ENCODE data around the gene SETD1A. TPM values are rescaled to one million over a fixed set of nuclear protein-coding genes. Genes with fewer than 3 reads are reported as not detected.

SETD1A gene
- total and polyA plus RNA-seq, 2 donors from 2014 or later = 4.8 to 18.8 TPM

GRCh38 chr16:30953511-30954124, 3.9 kb upstream of the SETD1A start:
- no peak overlapping the region for H3K9ac ChIP-seq (ENCODE audit: low read length in 3 of 3)
- H3K4me3 ChIP-seq (ENCODE audit: low read length in 3 of 3) = no peak overlapping the region
- H3K36me3 ChIP-seq (ENCODE audit: control insufficient read depth in 2 of 3, insufficient read depth in 3 of 3, low read length in 3 of 3) = no peaks in the 10 kb centered on the region
- no peak overlapping the region for H3K27ac ChIP-seq (ENCODE audit: low read depth in 2 of 2, low read length in 2 of 2)
- no peaks in the 10 kb centered on the region for H3K27me3 ChIP-seq (ENCODE audit: control insufficient read depth, insufficient read depth, low read length)
- intact Hi-C loops (cut with DNase I) = no loop called here
- peak; percentile 42 for TF ChIP-seq CTCF (IDR thresholded peaks at IDR 0.05; ENCODE audit: borderline replicate concordance, extremely low read depth, insufficient read depth)
- no peak for FAIRE-seq
- H3K9me3 ChIP-seq (ENCODE audit: control insufficient read depth in 2 of 3, insufficient read depth in 1 of 3, low read length in 3 of 3) = no peaks in the 10 kb centered on the region
- peaks cover 0 to 34% (median 15%) of the 10 kb centered on the region in 3 donors for H3K4me1 ChIP-seq (ENCODE audit: control insufficient read depth in 2 of 3, insufficient read depth in 2 of 3, low read depth in 1 of 3, low read length in 3 of 3)
- DNase-seq = peak in 4 of 5 donors; percentile 79 to 93 (median 88)

DNA sequence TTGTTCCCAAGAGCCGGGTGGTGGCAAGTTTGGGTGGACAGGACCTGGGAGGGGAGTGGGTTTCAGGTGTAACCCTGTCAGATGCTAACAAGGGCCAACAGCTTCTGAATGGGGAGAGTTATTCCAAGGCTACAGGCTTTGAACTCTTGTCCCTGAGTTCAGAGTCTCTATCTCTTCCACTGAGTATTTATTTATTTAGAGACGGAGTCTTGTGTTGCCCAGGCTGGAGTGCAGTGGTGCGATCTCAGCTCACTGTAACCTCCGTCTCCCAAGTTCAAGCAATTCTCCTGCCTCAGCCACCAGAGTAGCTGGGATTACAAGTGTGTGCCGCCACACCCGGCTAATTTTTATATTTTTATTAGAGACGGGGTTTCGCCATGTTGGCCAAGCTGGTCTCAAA, 2.6 kb upstream of the SETD1A start:
- H3K27ac ChIP-seq (ENCODE audit: low read depth in 2 of 2, low read length in 2 of 2) = no peak overlapping the region

DNA sequence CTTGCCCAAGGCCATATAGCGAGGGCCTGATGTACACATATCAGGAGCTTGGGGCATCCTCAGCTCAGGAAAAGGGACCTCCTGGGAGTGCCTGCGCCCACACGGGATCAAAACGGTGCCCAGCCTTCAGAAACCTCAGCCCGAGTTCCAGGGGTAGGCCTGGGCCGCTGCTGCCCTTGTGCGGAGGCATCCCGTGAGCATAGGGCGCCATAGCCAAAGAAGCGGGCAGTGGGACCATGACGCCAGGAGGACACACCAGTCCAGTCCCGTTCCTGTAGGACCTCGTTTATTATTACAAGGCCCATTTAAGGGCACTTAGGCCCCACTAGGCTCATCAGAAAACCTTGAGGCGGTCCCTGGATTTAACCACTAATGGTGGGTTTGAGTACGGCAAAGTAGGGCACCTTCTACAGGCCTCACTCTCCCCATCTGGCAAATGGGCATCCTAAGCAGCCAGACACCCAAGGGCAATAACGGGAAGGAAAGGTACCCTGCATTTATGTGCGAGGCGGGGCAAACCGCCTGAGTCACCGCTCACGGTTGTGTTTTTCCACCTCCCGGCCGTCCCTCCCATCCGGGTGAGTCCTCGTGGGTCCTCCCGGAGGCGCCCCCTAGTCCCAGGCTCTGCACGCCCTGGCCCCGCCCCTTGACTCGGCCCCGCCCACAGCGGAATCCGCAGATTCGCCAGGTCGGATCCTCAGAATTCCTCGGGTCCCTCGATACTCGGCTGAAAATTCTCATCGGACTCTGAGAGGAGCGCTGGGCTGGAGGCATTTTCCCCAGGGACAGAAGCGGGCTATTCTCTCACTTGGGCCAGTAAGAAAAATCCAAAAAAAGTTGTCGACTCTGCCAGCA, 726 bp upstream of the SETD1A start:
- TF ChIP-seq CTCF (IDR thresholded peaks at IDR 0.05; ENCODE audit: borderline replicate concordance, extremely low read depth, insufficient read depth) = no peak
- Histone ChIP-seq H3K9me3 (ENCODE audit: control insufficient read depth in 2 of 3, insufficient read depth in 1 of 3, low read length in 3 of 3) (no peaks in the 10 kb centered on the region), H3K36me3 (ENCODE audit: control insufficient read depth in 2 of 3, insufficient read depth in 3 of 3, low read length in 3 of 3) (peaks cover 11 to 28% (median 18%) of the 10 kb centered on the region in 3 donors), H3K27ac (ENCODE audit: low read depth in 2 of 2, low read length in 2 of 2) (peak overlapping the region; percentile 98 to 99), H3K27me3 (ENCODE audit: control insufficient read depth, insufficient read depth, low read length) (no peaks in the 10 kb centered on the region), H3K4me3 (ENCODE audit: low read length in 3 of 3) (peak overlapping the region; percentile 66 to 89 (median 87)), H3K4me1 (ENCODE audit: control insufficient read depth in 2 of 3, insufficient read depth in 2 of 3, low read depth in 1 of 3, low read length in 3 of 3) (peaks cover 0 to 23% (median 13%) of the 10 kb centered on the region in 3 donors), H3K9ac (ENCODE audit: low read length in 3 of 3) (peak overlapping the region; percentile 83 to 98 (median 85))
- peak; percentile 85 to 96 (median 90) for DNase-seq
- intact Hi-C loops (cut with DNase I) = no loop called here
- FAIRE-seq = no peak

More for the DNA sequence above, 2.6 kb upstream of the SETD1A start:
- no peak overlapping the region for H3K9ac ChIP-seq (ENCODE audit: low read length in 3 of 3)
- H3K4me1 ChIP-seq (ENCODE audit: control insufficient read depth in 2 of 3, insufficient read depth in 2 of 3, low read depth in 1 of 3, low read length in 3 of 3) = peaks cover 0 to 35% (median 21%) of the 10 kb centered on the region in 3 donors
- TF ChIP-seq CTCF (IDR thresholded peaks at IDR 0.05; ENCODE audit: borderline replicate concordance, extremely low read depth, insufficient read depth) = no peak
- H3K4me3 ChIP-seq (ENCODE audit: low read length in 3 of 3) = no peak overlapping the region
- DNase-seq (no peak), FAIRE-seq (no peak)
- H3K9me3 ChIP-seq (ENCODE audit: control insufficient read depth in 2 of 3, insufficient read depth in 1 of 3, low read length in 3 of 3) = no peaks in the 10 kb centered on the region
- peaks cover 3 to 11% (median 5%) of the 10 kb centered on the region in 3 donors for H3K36me3 ChIP-seq (ENCODE audit: control insufficient read depth in 2 of 3, insufficient read depth in 3 of 3, low read length in 3 of 3)
- intact Hi-C loops (cut with DNase I) = no loop called here
- H3K27me3 ChIP-seq (ENCODE audit: control insufficient read depth, insufficient read depth, low read length) = no peaks in the 10 kb centered on the region

Data from kidney (tissue), 14 donors.